SK-N-SH (cell line): ENCODE results near the gene SMAD7. TPM values are rescaled to one million over a fixed set of nuclear protein-coding genes. Genes with fewer than 3 reads are reported as not detected.
A peak's percentile ranks its signal among the peaks of the same experiment; 100 is the strongest.

Experiments
- CTCF ChIA-PET: fragments of 300-600, 350-600 bp; formaldehyde crosslinking; extraction: SDS; loops from one replicate; lab custom pipeline; 2021; lab: Yijun Ruan, JAX
- POLR2A ChIA-PET: fragments of 350-600 bp; sonication (Branson Sonifier 250); formaldehyde crosslinking; extraction: SDS; loops from one replicate; lab custom pipeline; 2020; ENCODE audit warnings: antibody characterized with exemption, inconsistent platforms; lab: Yijun Ruan, JAX
- DNase-seq: peaks from one replicate; pipeline ENCODE4 v3.0.0; 2012
- H2AFZ ChIP-seq: fragments of 200-600 bp; sonication (generic); 2 replicates; pipeline ENCODE4 v1.8.1; 2016; ENCODE audit warnings: antibody characterized with exemption, mild to moderate bottlenecking, low read depth
- H3F3A ChIP-seq: fragments of 200-600 bp; sonication (generic); replicated peaks from 2 replicates; pipeline ENCODE3; 2016; ENCODE audit warnings: antibody characterized with exemption, mild to moderate bottlenecking; ENCODE audit not compliant: insufficient read depth
- H3K27ac ChIP-seq, 2 experiments: fragments of 200-500 bp in 1 of 2; fragments of 200-600 bp in 1 of 2; sonication (Bioruptor generic) in 1 of 2; sonication (generic), shearing (Covaris generic) in 1 of 2; 2 replicates each; pipeline versions ENCODE4 v1.5.1 to v1.6.1; 2014 to 2016; ENCODE audit warnings: low read depth in 2 of 2, inconsistent platforms in 1 of 2, low read length in 1 of 2, mild to moderate bottlenecking in 1 of 2, mixed read lengths in 1 of 2
- H3K27me3 ChIP-seq: fragments of 200-600 bp; sonication (generic), shearing (Covaris generic); 2 replicates; pipeline ENCODE4 v1.6.1; 2016; ENCODE audit warnings: mixed run types; ENCODE audit not compliant: insufficient read depth
- H3K36me3 ChIP-seq, 2 experiments: fragments of 200-500 bp in 1 of 2; fragments of 200-600 bp in 1 of 2; sonication (Bioruptor generic) in 1 of 2; sonication (generic) in 1 of 2; replicated peaks in 1 of 2; 2 replicates each; pipeline versions ENCODE3 to v1.5.1; 2014 to 2016; ENCODE audit warnings: low read length in 1 of 2, mild to moderate bottlenecking in 1 of 2; ENCODE audit not compliant: insufficient read depth in 2 of 2, control insufficient read depth in 1 of 2
- H3K4me1 ChIP-seq, 2 experiments: fragments of 200-500 bp in 1 of 2; fragments of 200-600 bp in 1 of 2; sonication (Bioruptor generic) in 1 of 2; sonication (generic), shearing (Covaris generic) in 1 of 2; 2 replicates each; pipeline versions ENCODE4 v1.5.1 to v1.6.1; 2014 to 2016; ENCODE audit warnings: low read depth in 1 of 2, low read length in 1 of 2, mixed run types in 1 of 2; ENCODE audit not compliant: insufficient read depth in 2 of 2, control insufficient read depth in 1 of 2
- H3K4me2 ChIP-seq: fragments of 200-600 bp; sonication (generic), shearing (Covaris generic); 2 replicates; pipeline ENCODE4 v1.6.1; 2017; ENCODE audit warnings: mixed run types
- H3K4me3 ChIP-seq, 2 experiments: fragments of 200-500 bp in 1 of 2; fragments of 200-600 bp in 1 of 2; sonication (Bioruptor generic) in 1 of 2; sonication (generic), shearing (Covaris generic) in 1 of 2; 2 replicates each; pipeline versions ENCODE4 v1.5.1 to v1.8.1; 2014 to 2016; ENCODE audit warnings: low read depth in 2 of 2, inconsistent platforms in 1 of 2, low read length in 1 of 2, mild to moderate bottlenecking in 1 of 2, mixed read lengths in 1 of 2, moderate library complexity in 1 of 2
- H3K79me2 ChIP-seq: fragments of 200-600 bp; sonication (generic); 2 replicates; pipeline ENCODE4 v1.8.1; 2017; ENCODE audit warnings: mild to moderate bottlenecking; ENCODE audit not compliant: insufficient read depth
- H3K9ac ChIP-seq: fragments of 200-600 bp; sonication (generic); 2 replicates; pipeline ENCODE4 v1.6.1; 2017; ENCODE audit warnings: mixed run types
- H3K9me2 ChIP-seq: fragments of 200-600 bp; sonication (generic); 2 replicates; pipeline ENCODE4 v1.6.1; 2017; ENCODE audit warnings: mixed run types
- H3K9me3 ChIP-seq: fragments of 200-600 bp; sonication (generic); 2 replicates; pipeline ENCODE4 v1.6.1; 2017; ENCODE audit warnings: mixed run types, mild to moderate bottlenecking, moderate library complexity
- H4K20me1 ChIP-seq: fragments of 200-600 bp; sonication (generic); 2 replicates; pipeline ENCODE4 v1.6.1; 2017; ENCODE audit warnings: mild to moderate bottlenecking, mixed run types; ENCODE audit not compliant: insufficient read depth
- EP300 ChIP-seq, 2 experiments: IDR thresholded peaks; 2 replicates each; pipeline versions ENCODE4 v1.4.0 to v1.6.1; 2012; ENCODE audit warnings: borderline replicate concordance in 1 of 2, low read depth in 1 of 2, low read length in 1 of 2
- FOSL2 ChIP-seq: IDR thresholded peaks from 2 replicates; pipeline ENCODE4 v1.4.0; 2012; ENCODE audit warnings: low read depth, mild to moderate bottlenecking, moderate library complexity, borderline replicate concordance
- FOXJ3 ChIP-seq: sonication (generic); formaldehyde crosslinking; IDR thresholded peaks from 2 replicates; pipeline ENCODE4 v1.5.1; 2020; ENCODE audit warnings: mild to moderate bottlenecking, missing genetic modification reagents
- GATA2 ChIP-seq: sonication (generic); formaldehyde crosslinking; IDR thresholded peaks from 2 replicates; pipeline ENCODE4 v1.5.0; 2020; ENCODE audit warnings: mild to moderate bottlenecking, missing genetic modification reagents
- MEF2A ChIP-seq: IDR thresholded peaks from 2 replicates; pipeline ENCODE4 v1.4.0; 2012; ENCODE audit warnings: low read depth, borderline replicate concordance
- MXI1 ChIP-seq: IDR thresholded peaks from 2 replicates; pipeline ENCODE4 v1.6.1; 2012; ENCODE audit warnings: mild to moderate bottlenecking, low read depth, low read length, improper control_type of control experiment
- NFIC ChIP-seq: IDR thresholded peaks from 2 replicates; pipeline ENCODE4 v1.4.0; 2012; ENCODE audit warnings: borderline replicate concordance
- NRF1 ChIP-seq: IDR thresholded peaks from 2 replicates; pipeline ENCODE4 v1.6.1; 2012; ENCODE audit warnings: low read depth, mild to moderate bottlenecking, low read length
- POLR2AphosphoS5 ChIP-seq: IDR thresholded peaks from 2 replicates; pipeline ENCODE4 v1.6.1; 2012; ENCODE audit warnings: low read depth, low read length
- RAD21 ChIP-seq: IDR thresholded peaks from 2 replicates; pipeline ENCODE4 v1.6.1; 2012; ENCODE audit warnings: mild to moderate bottlenecking, low read length
- RCOR1 ChIP-seq: fragments of 150-350 bp; IDR thresholded peaks from 2 replicates; pipeline ENCODE4 v1.6.1; 2017; ENCODE audit warnings: antibody characterized with exemption, low read length
- RFX5 ChIP-seq: IDR thresholded peaks from 2 replicates; pipeline ENCODE4 v1.6.1; 2012; ENCODE audit warnings: mild to moderate bottlenecking, improper control_type of control experiment, low read length
- TAF1 ChIP-seq: IDR thresholded peaks from 2 replicates; pipeline ENCODE4 v1.6.1; 2012; ENCODE audit warnings: low read depth, mild to moderate bottlenecking, low read length, moderate library complexity, borderline replicate concordance
- TCF12 ChIP-seq: IDR thresholded peaks from 2 replicates; pipeline ENCODE4 v1.4.0; 2012
- TEAD4 ChIP-seq: IDR thresholded peaks from 2 replicates; pipeline ENCODE4 v1.4.0; 2012; ENCODE audit warnings: mild to moderate bottlenecking, borderline replicate concordance; ENCODE audit not compliant: insufficient read depth
- WGBS: methylation state at CpG from one replicate; pipeline ENCODE4 v1.1.6; 2017; ENCODE audit warnings: low lambda C conversion rate; 5-methylcytosine and 5-hydroxymethylcytosine counted together
- polyA plus RNA-seq, 3 experiments: library from polyadenylated mRNA; depleted of rRNA; stranded (reverse); fragments of >200 nt; gene quantifications; 2 replicates each; pipeline ENCODE4 v1.2.3, GENCODE V29; 2012
- TF ChIP-seq, protein P1 (sequence below): IDR thresholded peaks from 2 replicates; pipeline ENCODE4 v1.4.0; 2012; ENCODE audit warnings: low read depth, borderline replicate concordance
- TF ChIP-seq, protein P2 (sequence below): IDR thresholded peaks from 2 replicates; pipeline ENCODE4 v1.6.1; 2012; ENCODE audit warnings: mild to moderate bottlenecking, low read depth, low read length, moderate library complexity
- TF ChIP-seq, protein P3 (sequence below): fragments of 200-600 bp; sonication (generic); IDR thresholded peaks from 2 replicates; pipeline ENCODE4 v1.6.1; 2017; ENCODE audit warnings: antibody characterized with exemption, mild to moderate bottlenecking, moderate library complexity

SMAD7 gene
- polyA plus RNA-seq, 1 of the 3 experiments (the other 2 are of a cell fraction) = 20.0 TPM

DNA sequence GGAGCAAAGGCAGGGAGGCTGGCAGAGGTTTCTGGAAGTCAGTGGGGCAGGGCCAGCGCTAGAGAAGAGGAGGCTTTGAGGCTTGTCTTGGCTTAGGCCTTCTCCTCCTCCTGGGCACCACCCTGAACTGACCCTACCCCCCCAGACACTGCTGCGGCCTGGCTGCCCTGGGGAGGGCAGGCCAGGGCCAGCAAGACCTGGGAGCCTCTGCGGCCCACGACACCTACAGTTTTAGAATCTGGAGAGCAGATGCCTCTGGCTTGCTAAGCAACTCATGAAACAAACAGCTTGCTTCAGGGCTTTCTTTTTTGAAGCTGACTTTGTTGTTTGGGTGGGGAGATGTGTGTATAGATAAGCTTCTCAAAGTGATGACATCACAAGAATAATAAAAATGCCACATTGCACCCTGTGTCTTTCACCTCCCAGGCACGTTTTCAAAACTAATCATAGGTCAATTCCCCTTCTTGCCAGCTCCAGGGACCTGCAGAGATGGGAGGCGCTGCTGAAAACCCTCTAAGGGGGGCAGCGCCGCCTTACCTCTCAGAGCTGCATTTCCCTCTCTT is 46.2 kb upstream of the SMAD7 start:
- no peaks in the 10 kb centered on the region for H3K9me2 ChIP-seq
- H3K9me3 ChIP-seq = no peaks in the 10 kb centered on the region
- no peaks in the 10 kb centered on the region for H3K79me2 ChIP-seq
- no peak for TF ChIP-seq MEF2A
- 0 out of 2 replicates have a peak, but pooled peaks have one; percentile 25 for TF ChIP-seq TEAD4
- TF ChIP-seq RFX5 = no peak
- peak; percentile 13; the same call in 1 of the 2 replicates for TF ChIP-seq NFIC
- TF ChIP-seq, protein P1, sequence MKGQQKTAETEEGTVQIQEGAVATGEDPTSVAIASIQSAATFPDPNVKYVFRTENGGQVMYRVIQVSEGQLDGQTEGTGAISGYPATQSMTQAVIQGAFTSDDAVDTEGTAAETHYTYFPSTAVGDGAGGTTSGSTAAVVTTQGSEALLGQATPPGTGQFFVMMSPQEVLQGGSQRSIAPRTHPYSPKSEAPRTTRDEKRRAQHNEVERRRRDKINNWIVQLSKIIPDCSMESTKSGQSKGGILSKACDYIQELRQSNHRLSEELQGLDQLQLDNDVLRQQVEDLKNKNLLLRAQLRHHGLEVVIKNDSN = no peak
- TF ChIP-seq TCF12 = peak; percentile 82
- TF ChIP-seq GATA2 (CRISPR knock-in tag) = peak; percentile 63; the same call in 1 of the 2 replicates
- TF ChIP-seq RAD21 = peak; percentile 36
- peak in 1 of 2 experiments; percentile 23; a peak in 1 of 4 replicates for TF ChIP-seq EP300 (IDR thresholded peaks at IDR 0.05; ENCODE audit: borderline replicate concordance in 1 of 2, low read depth in 1 of 2, low read length in 1 of 2)
- no peak for TF ChIP-seq FOXJ3 (CRISPR knock-in tag)
- TF ChIP-seq, all 33 proteins: peak for 6
- Histone ChIP-seq H3K27ac (peak overlapping the region; percentile 69 to 97), H3K4me3 (no peak overlapping the region), H3K4me1 (peaks cover 23 to 29% of the 10 kb centered on the region in 2 experiments; a peak in 3 of 4 replicates), H3K27me3 (no peaks in the 10 kb centered on the region), H3K4me2 (peak overlapping the region; percentile 64), H3K36me3 (no peaks in the 10 kb centered on the region), H3K9ac (peak overlapping the region; percentile 77), H2AFZ (no peak overlapping the region), H3F3A (peaks cover 31% of the 10 kb centered on the region), H4K20me1 (no peaks in the 10 kb centered on the region)
- CTCF ChIA-PET = interaction anchor here (0.6 to 3.4 kb wide), 14 partner anchors 9 to 463 kb away, joined by 3 to 17 read pairs (median 4); no protein-coding TSS in a partner anchor
- peak; percentile 77 for DNase-seq
- 24% methylated on average over 4 of the region's 8 CpGs for WGBS
- POLR2A ChIA-PET = interaction anchor here (1.3 kb wide), 1 partner anchor 45 kb away, joined by 5 read pairs; no protein-coding TSS in a partner anchor

DNA sequence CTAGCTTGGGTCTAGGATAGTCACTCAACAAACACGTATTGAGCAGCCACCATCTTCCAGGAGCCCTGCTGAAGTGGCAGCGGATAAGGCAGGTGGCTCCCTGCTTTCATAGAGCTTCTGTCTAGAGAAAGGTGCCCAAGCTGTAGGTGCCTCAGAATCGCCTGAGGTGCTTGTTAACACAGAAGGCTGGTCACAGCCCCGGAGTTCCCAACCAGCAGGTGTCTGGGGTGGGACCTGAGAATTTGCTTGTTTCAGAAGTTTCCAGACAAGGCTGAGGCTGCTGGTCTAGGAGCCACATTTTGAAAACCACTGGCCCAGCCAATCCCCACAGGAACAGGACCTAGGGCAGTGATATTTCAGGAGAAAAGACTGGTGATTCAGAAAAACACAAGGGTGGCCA is 45.3 kb upstream of the SMAD7 start:
- 100% methylated on average over 2 of the region's 4 CpGs for WGBS
- Histone ChIP-seq H3K4me1 (peaks cover 30 to 32% of the 10 kb centered on the region in 2 experiments; a peak in 3 of 4 replicates), H3K4me2 (no peak overlapping the region)

More for the DNA sequence above, 45.3 kb upstream of the SMAD7 start:
- POLR2A ChIA-PET = interaction anchor here (0.9 kb wide), 1 partner anchor 44 kb away, joined by 3 read pairs; no protein-coding TSS in a partner anchor
- CTCF ChIA-PET = interaction anchor here (1.0 to 1.8 kb wide), 4 partner anchors 13 to 242 kb away, joined by 3 to 4 read pairs (median 3); no protein-coding TSS in a partner anchor
- no peak overlapping the region for H3K4me3 ChIP-seq
- H3K9me2 ChIP-seq = no peaks in the 10 kb centered on the region
- H4K20me1 ChIP-seq = no peaks in the 10 kb centered on the region
- peaks cover 31% of the 10 kb centered on the region for H3F3A ChIP-seq
- H3K79me2 ChIP-seq = no peaks in the 10 kb centered on the region
- TF ChIP-seq RFX5 (no peak), POLR2AphosphoS5 (no peak), NFIC (no peak), TAF1 (no peak), EP300 (IDR thresholded peaks at IDR 0.05; ENCODE audit: borderline replicate concordance in 1 of 2, low read depth in 1 of 2, low read length in 1 of 2) (no peak), RCOR1 (no peak), NRF1 (no peak), FOSL2 (no peak), MXI1 (no peak)
- TF ChIP-seq, protein P2, sequence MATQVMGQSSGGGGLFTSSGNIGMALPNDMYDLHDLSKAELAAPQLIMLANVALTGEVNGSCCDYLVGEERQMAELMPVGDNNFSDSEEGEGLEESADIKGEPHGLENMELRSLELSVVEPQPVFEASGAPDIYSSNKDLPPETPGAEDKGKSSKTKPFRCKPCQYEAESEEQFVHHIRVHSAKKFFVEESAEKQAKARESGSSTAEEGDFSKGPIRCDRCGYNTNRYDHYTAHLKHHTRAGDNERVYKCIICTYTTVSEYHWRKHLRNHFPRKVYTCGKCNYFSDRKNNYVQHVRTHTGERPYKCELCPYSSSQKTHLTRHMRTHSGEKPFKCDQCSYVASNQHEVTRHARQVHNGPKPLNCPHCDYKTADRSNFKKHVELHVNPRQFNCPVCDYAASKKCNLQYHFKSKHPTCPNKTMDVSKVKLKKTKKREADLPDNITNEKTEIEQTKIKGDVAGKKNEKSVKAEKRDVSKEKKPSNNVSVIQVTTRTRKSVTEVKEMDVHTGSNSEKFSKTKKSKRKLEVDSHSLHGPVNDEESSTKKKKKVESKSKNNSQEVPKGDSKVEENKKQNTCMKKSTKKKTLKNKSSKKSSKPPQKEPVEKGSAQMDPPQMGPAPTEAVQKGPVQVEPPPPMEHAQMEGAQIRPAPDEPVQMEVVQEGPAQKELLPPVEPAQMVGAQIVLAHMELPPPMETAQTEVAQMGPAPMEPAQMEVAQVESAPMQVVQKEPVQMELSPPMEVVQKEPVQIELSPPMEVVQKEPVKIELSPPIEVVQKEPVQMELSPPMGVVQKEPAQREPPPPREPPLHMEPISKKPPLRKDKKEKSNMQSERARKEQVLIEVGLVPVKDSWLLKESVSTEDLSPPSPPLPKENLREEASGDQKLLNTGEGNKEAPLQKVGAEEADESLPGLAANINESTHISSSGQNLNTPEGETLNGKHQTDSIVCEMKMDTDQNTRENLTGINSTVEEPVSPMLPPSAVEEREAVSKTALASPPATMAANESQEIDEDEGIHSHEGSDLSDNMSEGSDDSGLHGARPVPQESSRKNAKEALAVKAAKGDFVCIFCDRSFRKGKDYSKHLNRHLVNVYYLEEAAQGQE = no peak
- TF ChIP-seq, protein P3, sequence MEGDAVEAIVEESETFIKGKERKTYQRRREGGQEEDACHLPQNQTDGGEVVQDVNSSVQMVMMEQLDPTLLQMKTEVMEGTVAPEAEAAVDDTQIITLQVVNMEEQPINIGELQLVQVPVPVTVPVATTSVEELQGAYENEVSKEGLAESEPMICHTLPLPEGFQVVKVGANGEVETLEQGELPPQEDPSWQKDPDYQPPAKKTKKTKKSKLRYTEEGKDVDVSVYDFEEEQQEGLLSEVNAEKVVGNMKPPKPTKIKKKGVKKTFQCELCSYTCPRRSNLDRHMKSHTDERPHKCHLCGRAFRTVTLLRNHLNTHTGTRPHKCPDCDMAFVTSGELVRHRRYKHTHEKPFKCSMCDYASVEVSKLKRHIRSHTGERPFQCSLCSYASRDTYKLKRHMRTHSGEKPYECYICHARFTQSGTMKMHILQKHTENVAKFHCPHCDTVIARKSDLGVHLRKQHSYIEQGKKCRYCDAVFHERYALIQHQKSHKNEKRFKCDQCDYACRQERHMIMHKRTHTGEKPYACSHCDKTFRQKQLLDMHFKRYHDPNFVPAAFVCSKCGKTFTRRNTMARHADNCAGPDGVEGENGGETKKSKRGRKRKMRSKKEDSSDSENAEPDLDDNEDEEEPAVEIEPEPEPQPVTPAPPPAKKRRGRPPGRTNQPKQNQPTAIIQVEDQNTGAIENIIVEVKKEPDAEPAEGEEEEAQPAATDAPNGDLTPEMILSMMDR = no peak
- H3K9me3 ChIP-seq = no peaks in the 10 kb centered on the region
- H2AFZ ChIP-seq = no peak overlapping the region
- DNase-seq = no peak
- no peaks in the 10 kb centered on the region for H3K36me3 ChIP-seq
- H3K9ac ChIP-seq = no peak overlapping the region
- H3K27me3 ChIP-seq = no peaks in the 10 kb centered on the region
- peak overlapping the region in 1 of 2 experiments; percentile 97; a peak in 2 of 4 replicates for H3K27ac ChIP-seq
